ENCODE measurements around the gene MYO10. TPM values are rescaled to one million over a fixed set of nuclear protein-coding genes. Genes with fewer than 3 reads are reported as not detected.
"Not testable (repeated sequence)": the region's sequence is repeated elsewhere in the genome, so short reads cannot be mapped to it uniquely, and the experiment has no call there.

MYO10 gene
- total RNA-seq, 1 donor from 2014 or later, result 46.1 TPM

DNA sequence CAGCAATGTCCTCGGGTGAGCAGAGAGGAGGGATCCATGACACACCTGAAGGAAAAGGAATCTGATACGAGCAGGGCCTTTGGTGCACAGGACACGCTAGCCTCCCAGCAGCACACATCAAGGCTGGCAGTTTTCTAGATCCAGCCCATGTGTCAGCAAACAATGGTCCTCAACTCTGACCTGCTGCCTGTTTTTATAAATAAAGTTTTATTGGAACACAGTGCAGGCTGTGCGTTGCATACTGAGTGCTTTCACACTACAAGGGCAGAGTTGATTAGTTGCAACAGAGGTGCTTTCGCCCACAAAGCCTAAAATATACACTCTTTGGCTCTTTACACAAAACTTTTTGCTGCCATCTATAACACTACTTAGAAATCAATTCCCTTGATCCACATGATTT lies 147.1 kb downstream of the MYO10 start:
- DNase-seq (ENCODE audit: low read depth in 2 of 2), result no peak

DNA sequence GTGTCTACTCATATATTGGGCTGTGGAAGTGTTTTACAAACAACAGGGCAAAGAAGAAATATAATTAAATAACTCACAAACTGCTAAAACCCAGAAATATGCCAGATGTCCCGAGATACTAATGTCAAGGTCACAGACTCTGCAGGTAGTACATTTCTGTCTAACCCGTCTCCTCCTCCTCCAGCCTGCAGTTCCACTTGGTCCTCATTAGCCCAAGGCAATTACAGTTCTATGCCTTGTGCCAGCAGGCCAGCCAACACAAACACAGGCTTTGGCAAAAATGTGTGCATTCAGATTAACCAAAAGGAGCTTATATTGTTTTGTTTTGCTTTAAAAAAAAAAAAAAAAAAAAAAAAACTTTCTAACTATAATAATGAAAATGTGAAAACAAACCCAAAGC lies 148.8 kb downstream of the MYO10 start:
- peak in 1 of 2 donors; percentile 69 for DNase-seq (ENCODE audit: low read depth in 2 of 2)

DNA sequence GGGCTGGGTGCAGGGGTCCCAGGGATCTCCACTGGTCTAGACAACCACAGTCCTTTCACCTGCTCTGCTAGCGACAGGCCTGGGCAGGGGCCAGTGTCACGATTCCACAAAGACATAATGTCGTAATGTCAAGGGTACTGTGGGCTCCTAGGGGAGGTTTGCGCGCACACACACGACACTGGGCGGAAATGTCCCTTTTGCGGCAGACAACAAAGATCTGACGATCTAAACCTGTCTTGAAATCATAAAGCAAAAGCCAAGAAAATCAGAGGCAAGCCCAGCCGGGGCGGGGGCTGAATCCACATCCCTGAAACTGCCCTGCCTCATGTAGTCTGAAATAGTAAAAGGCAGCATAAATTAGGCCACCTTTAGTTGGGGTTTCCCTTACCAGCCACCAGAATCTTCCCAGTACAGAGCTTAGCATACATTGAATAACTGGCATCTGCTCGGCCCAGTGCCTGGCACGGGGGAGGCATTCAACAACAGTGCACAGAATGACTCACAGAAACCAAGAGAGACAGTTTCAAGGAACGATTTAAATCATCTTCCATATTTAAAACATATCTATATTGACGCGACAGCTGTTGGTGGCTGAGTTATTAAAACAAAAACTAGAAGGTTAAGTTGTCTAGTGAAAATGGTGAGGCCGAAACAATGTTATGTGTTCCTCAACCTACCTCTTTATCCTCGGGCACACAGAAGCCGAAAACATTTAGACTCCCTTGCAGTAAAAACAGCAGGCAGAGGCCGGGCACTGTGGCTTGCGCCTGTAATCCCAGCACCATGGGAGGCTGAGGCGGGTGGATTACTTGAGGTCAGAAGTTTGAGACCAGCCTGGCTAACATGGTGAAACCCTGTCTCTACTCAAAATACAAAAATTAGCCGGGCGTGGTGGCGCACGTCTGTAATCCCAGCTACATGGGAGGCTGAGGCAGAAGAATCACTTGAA lies 151.0 kb downstream of the MYO10 start:
- no peak for DNase-seq (ENCODE audit: low read depth in 2 of 2)

DNA sequence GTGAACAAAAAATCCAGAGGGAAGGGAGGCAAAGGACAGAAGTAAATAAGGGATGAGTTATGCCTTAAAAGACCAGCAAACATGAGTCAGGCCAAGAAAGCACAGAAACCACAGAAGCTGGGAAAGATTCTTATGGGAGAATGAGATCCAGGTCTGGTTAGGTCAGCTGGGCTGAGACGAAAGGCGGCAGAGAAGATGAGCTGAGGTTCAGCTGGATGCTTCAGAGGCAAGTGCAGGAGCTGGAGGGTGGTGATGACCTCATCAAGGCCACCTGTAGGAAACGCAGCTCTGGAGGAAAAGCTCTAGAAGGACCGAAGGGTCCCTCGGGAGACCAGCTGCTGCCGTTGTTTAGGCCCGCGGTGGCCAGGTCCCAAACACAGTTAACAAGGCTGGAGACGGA lies 152.0 kb downstream of the MYO10 start:
- no peak for DNase-seq (ENCODE audit: low read depth in 2 of 2)

DNA sequence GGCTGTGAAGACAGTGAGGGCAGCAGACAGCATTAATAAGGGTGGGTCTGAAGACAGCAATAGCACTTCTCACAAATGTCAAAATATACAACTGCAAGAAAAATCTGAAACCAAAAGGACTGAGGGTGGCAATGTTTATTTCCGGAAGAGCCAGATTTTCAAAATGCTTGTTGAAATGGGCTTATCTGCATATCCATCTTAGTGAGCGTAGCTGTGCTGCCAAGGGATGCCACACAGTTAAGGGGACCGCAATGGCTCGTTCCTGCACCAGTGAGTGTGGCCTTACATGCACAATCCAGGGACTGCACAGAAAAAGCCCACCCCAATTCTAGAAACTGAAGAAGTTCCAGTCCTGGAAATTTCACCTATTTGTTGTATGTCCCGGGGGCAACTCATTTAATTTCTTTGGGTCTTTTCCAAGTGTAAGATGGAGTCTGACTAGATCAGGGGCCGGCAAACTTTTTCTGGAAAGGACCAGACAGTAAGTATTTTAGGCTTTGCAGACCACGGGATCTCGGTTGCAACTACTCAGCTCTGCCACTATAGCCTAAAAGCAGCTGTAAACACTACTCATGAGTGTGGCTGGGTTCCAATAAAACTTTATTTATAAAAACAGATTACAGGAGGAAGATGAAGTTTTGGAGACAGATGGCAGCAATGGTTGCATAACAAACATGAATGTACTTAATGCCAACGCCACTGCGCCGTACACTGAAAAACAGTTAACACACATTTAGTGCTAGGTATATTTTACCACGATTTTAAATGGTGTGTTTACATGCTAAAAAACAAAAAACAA lies 154.1 kb downstream of the MYO10 start:
- no peak for DNase-seq (ENCODE audit: low read depth in 2 of 2)

DNA sequence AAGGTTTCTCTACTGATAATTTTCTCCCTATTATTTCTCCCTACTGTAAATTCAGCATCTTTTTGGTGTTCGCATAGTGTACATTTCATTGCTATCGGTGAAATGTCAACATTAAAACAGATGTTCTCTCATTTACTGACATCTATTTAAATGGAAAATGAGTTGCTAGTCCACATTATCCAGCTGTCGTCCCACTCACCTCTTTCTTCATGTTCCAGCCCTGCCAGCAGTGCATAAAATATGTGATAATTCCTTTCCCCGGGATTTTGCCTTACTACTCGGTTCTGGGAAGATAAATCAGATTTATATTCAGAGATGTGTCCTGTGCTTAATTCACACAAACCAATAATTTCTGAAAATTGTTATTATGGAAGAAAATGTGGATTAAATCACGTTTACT lies 155.8 kb downstream of the MYO10 start:
- DNase-seq (ENCODE audit: low read depth in 2 of 2), result no peak

DNA sequence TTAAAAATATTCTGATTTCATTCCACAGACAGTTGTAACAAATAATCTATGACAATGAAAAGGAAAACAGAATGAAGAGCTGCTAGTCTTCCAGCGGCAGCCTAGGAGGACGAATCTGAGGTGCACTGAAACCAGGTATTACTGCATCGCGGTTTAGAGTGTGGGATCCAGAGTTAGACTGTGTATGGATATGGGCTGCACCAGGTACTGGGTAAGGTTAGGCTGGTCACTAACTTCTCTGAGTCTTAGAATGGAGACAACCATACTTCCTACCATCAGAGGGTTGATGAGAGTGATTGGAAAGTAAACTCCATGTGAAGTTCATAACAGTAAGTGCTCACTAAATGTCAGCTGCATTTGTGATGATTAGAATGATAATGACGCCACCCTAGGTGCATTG lies 158.7 kb downstream of the MYO10 start:
- DNase-seq (ENCODE audit: low read depth in 2 of 2), result no peak

DNA sequence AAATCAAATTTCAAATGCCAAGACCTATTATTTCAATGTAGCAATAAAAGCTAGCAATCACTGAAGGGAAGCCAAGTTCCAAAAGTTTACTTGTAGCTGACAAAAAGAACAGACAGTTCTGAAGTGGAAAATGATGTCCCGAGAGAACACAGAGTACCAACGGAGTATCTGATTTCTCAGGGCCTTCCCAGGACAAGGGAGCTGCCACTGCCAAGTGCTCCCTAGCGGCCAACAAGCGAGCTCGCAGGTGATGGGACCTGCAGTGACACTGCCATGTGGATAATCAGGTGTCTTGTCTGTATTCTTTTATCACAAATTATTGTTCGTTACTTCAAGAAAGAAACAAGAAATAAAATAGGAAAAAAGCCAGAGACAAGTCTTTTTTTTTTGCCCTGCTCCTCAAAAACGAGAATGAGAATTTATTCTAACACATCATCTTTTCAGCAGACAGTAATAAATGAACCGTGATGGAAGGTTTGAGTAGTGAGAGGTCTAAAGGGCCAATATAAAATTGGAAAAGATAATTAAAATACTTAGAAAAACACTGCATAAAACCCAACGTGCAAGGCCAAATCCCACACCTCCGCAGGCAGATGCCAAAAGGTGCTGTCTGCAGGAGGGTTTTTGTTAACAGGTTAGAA lies 159.4 kb downstream of the MYO10 start:
- DNase-seq (ENCODE audit: low read depth in 2 of 2), result no peak

DNA sequence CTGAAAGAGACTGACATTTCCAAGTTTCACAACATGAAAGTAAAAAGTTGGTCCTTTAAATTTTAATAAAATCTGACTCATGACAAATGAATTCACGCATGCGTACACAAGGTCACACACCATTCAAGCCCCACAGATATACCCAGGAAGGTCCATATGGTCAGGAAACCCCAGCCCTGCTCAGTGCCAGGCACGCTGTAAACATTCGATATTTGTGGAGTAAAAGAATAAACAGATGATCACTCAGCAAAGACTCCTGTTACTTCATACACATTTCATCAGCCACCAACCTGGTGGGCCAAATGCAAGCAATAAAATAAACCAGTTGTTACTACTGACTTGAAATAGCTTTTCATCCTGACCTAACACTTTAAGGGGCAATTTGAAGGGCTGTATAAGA lies 161.3 kb downstream of the MYO10 start:
- peak in 1 of 2 donors; percentile 73 for DNase-seq (ENCODE audit: low read depth in 2 of 2)

DNA sequence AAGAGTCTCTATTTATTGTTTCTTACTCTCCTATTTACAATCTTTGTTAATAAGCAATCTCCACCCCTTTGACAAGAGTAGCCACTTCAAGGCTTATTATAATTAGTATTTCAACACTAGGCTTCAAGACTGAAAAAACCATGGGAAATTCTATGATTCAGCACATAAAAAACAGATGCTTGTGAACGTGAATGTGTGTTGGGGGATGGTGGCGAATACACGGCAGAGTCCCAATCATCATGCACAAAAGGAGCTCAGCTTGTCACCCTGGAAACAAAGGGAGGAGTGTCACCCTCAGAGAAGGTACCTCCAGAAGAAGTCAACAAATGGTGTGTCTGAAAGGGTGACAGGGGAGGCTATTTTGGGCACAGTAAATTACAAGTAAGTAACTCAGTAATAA lies 162.1 kb downstream of the MYO10 start:
- DNase-seq (ENCODE audit: low read depth in 2 of 2), result peak in 1 of 2 donors; percentile 13

DNA sequence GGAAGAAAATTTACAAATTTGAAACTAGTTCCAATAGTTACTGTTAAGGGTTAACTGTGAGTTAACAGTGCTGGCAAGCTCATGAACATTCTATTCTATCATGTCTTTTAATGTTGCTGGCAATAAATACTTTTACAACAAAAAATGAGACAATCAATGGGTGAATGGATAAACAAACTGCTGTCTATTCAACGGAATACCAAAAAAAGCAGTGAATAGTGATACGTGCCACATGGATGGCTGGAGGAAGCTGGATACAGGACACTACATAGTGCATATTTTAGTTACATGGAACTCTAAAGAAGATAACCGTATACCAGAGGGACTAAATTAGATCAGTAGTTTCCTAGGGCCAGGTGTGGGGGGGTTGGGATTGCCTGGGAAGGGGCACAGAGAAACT lies 163.5 kb downstream of the MYO10 start:
- DNase-seq (ENCODE audit: low read depth in 2 of 2), result no peak

DNA sequence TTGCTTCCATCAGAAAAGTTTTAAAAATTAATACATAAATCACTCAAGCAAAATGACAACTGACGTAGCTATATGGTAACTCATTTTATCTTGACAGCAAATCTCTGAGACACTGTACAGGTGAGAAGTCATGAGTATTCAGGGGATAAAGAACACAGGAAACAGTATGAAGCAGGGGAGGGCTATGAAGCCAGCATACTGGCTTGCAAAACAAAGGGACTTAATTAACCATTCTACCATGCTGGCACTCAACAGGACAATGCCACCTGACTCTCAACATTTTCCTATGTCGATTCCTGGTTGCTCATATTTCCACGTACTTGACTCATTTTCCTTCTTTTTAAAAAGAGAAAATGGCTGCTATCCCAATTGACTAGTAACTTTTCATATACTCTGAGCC lies 167.9 kb downstream of the MYO10 start:
- DNase-seq (ENCODE audit: low read depth in 2 of 2), result no peak

DNA sequence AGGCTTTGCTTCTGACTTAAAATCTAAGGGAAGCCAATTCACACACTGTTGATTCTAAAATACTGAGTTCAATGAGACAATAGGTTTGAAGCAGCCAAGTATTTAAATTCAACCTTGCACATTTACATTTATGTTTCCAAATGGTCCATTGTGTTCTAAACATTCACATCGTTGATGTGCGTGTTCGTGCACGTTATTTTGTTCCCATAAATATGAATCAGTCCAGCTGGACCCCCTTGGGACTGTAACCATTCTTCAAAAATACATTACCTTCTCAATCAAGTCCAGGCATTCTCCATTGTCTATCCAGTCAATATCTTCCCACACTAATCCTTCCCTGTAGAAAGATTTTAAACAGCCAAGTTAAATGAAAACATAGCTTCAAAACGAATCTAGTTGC lies 172.9 kb downstream of the MYO10 start:
- no peak for DNase-seq (ENCODE audit: low read depth in 2 of 2)

DNA sequence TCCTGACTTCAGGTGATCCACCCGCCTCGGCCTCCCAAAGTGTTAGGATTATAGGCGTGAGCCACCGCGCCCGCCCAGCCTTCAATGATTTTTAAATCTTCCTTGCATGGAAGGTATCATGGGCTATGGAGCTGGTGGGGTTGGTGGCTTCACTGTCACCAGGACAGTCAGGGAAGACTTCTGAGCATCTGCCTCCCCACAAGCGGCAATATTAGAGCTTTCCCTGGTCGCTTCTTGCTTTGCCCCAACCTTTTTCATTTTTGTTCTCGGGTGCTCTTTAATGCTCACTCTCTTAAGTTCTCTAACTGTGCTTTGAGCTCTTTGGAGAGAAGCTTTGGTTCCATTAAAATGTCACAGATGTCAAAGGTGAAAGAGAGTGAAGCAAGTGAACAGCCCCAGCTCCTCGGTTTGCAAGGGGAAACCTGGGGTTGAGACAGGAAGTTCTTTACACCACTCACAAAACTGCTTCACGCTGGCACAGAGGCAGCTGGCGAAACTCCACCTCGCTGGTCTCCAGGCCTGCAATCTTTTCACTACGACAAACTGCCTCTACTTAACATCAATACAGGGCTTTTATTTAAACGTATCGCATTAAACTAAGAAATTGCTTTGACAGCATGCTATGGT lies 176.8 kb downstream of the MYO10 start:
- DNase-seq (ENCODE audit: low read depth in 2 of 2), result no peak

DNA sequence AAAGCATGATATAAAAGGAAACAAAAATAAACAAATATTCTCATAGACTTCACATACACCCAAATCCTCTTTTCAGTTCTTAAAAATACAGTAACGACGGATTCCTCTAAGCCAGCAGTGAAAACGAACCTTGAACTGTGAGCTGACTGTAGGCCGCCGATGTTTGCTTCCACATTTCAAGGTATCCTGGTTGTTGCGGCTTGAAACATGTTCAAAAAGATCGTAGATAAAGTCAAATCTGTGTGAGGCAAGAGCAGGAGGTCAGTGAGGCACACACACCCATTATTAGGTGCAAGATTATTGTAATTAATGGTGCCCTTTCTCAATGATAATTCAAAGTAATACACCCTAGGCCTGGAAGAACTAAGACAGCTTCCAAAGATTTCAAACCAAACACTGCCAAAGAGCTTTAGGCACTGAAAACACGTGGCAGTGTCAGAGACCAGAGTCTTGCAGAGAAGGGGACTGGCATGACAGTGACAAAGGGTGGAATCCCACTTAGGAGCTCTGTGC lies 178.0 kb downstream of the MYO10 start:
- no peak for DNase-seq (ENCODE audit: low read depth in 2 of 2)

DNA sequence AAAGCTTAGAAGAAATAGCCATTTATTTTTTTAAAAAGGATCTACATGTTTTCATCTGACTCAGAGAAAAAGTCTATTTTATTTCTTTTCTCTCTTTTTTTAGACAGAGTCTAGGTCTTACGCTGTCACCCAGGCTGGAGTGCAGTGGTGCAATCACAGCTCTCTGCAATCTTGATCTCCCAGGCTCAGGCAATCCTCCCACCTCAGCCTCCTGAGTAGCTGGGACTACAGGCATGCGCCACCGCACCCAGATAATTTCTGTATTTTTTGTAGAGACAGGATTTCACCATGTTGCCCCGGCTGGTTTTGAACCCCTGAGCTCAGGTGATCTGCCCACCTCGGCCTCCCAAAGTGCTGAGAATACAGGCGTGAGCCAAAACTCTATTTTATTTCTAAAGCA lies 178.5 kb downstream of the MYO10 start:
- not testable (repeated sequence) for DNase-seq (ENCODE audit: low read depth in 2 of 2)

DNA sequence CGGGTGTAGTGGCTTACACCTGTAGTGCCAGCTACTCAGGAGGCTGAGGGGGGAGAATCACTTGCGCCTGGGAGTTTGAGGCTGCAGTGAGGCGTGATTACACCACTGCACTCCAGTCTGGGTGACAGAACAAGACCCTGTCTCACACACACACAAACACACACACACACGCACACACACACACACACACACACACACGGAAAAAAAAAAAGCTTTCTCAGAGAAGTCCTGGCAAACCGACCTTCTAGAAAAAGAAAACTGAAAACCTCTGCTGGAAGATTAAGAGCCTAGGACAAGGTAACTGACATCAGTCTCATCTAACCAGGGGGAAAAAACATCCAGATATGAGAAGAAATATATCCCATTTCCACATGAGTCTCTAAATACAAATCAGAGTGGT lies 178.9 kb downstream of the MYO10 start:
- no peak for DNase-seq (ENCODE audit: low read depth in 2 of 2)

DNA sequence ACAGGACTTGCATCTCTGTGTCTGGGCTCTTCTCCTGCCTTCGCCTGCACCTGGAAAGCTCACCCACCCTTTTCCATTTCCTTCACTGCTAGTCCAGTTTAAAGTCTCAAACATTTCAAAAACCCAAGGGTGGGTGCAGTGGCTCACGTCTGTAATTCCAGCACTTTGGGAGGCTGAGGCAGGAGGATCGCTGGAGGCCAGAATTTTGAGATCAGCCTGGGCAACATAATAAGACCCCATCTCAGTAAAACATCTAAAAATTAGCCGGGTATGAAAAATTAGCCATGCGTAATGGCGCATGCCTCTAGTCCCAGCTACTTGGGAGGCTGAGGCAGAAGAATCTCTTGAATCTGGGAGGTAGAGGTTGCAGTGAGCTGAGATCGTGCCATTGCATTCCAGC lies 179.4 kb downstream of the MYO10 start:
- no peak for DNase-seq (ENCODE audit: low read depth in 2 of 2)

DNA sequence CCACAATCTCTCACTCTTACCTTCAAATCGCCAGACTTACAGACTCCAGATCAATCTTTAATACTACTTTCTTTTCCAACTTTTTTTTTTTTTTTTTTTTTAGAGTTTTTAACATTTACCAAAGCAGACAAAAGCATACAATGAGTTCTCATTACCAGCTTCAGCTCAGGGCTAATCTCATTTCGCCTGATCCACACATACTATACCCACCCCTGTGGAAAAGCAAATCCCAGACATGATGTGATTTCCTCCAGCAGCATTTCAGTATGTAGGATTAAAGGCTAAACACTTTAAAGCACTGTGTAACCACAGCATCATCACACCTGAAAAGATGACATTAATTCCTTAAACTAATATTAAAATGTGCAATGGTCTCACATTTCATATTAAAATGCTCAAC lies 180.4 kb downstream of the MYO10 start:
- DNase-seq (ENCODE audit: low read depth in 2 of 2), result no peak

DNA sequence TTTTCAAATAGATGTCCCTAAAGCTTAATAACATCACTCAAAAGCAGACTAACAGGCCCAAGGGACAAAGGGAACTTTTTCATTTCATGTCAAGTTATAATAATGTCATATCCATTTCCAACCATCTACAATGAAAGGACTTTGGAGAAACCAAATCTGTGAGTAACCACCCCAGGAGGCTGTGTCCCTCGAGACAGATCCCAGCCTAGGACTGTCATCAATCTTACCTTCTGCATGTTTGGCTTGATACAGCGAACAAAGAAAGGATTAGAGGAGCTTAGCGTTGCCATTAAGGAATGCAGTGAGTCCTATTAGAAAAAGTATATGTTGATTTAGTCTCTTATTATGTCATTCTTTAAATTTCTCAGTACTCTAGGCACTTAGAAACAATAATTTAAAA lies 181.5 kb downstream of the MYO10 start:
- no peak for DNase-seq (ENCODE audit: low read depth in 2 of 2)

DNA sequence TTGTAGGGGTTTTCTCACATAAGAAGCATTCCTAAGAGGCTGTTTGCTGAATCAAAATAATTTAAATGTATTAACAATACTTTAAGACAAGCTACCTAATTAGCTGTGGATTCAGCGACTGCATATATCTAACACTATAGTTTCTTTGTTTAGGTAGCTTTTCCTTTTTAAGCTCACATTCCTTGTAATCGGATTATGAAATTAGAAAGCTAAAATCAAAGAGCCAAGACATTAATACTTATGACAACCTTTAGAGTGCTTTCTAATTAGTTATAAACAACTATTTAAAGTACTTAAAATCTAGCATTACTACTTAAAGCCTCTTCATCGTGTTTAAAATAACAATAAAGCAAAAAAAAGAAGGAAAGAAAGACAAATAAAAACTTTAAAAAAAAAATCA lies 182.0 kb downstream of the MYO10 start:
- no peak for DNase-seq (ENCODE audit: low read depth in 2 of 2)

DNA sequence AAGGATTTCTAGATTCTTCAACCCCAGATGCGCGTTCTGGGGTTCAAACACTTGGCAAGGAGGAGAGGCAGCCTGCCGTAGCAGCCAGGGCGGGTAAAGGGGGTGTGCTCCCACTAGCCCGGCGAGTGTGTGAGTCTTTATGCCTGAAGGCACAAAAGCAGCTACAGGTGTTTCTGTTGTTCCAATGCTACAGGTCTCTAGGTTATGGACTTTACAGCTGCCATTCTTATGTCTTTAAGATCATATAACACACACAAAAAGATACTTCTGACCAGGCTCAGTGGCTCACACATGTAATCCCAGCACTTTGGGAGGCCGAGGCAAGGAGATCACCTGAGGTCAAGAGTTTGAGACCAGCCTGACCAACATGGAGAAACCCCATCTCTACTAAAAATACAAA lies 185.6 kb downstream of the MYO10 start:
- no peak for DNase-seq (ENCODE audit: low read depth in 2 of 2)
